Keratinocyte (primary cell): Measurements from ENCODE around the gene NCKAP5. TPM values are rescaled to one million over a fixed set of nuclear protein-coding genes. Genes with fewer than 3 reads are reported as not detected.

ENCODE experiments used
- DNase-seq: peaks from one replicate; pipeline ENCODE4 v3.0.0-alpha.2; 2011; ENCODE audit warnings: low read depth, missing footprints, low spot score
- FAIRE-seq: peaks from 2 replicates; lab custom pipeline; 2011; peaks lifted over from hg19 to GRCh38; lab: Jason Lieb, UNC
- H2AFZ ChIP-seq: 2 replicates; pipeline ENCODE4 v1.6.0; 2012; ENCODE audit warnings: low read length, control low read depth, inconsistent platforms; ENCODE audit not compliant: control insufficient read depth
- H3K27ac ChIP-seq: 2 replicates; pipeline ENCODE4 v1.5.1; 2011; ENCODE audit warnings: low read length; ENCODE audit not compliant: control insufficient read depth, insufficient read depth
- H3K27me3 ChIP-seq: 3 replicates; pipeline ENCODE4 v1.6.0; 2011; ENCODE audit warnings: low read length; ENCODE audit not compliant: control insufficient read depth, insufficient read depth; ENCODE audit errors: extremely low read depth
- H3K36me3 ChIP-seq, 2 experiments: 2 replicates in 1 of 2; 3 replicates in 1 of 2; pipeline ENCODE4 v1.5.1; 2011; ENCODE audit warnings: low read length in 2 of 2, mild to moderate bottlenecking in 1 of 2; ENCODE audit not compliant: control insufficient read depth in 2 of 2, insufficient read depth in 2 of 2; ENCODE audit errors: extremely low read depth in 1 of 2
- H3K4me1 ChIP-seq: 3 replicates; pipeline ENCODE4 v1.5.1; 2011; ENCODE audit warnings: low read length; ENCODE audit not compliant: control insufficient read depth, insufficient read depth; ENCODE audit errors: extremely low read depth
- H3K4me2 ChIP-seq: 3 replicates; pipeline ENCODE4 v1.6.0; 2011; ENCODE audit warnings: low read depth, low read length; ENCODE audit not compliant: control insufficient read depth, insufficient read depth; ENCODE audit errors: extremely low read depth
- H3K4me3 ChIP-seq, 3 experiments: fragments of 200-600 bp in 1 of 3; sonication (generic) in 1 of 3; 2 replicates in 2 of 3; 3 replicates in 1 of 3; pipeline ENCODE4 v1.5.1; 2011 to 2016; ENCODE audit warnings: low read length in 3 of 3, mild to moderate bottlenecking in 3 of 3, control low read depth in 2 of 3, inconsistent platforms in 1 of 3, low read depth in 1 of 3, mixed read lengths in 1 of 3, mixed run types in 1 of 3, moderate library complexity in 1 of 3; ENCODE audit not compliant: control insufficient read depth in 2 of 3, insufficient read depth in 2 of 3; ENCODE audit errors: extremely low read depth in 1 of 3
- H3K79me2 ChIP-seq: 2 replicates; pipeline ENCODE4 v1.6.0; 2012; ENCODE audit warnings: low read length; ENCODE audit not compliant: control insufficient read depth, insufficient read depth
- H3K9ac ChIP-seq: 3 replicates; pipeline ENCODE4 v1.6.0; 2011; ENCODE audit warnings: low read length; ENCODE audit not compliant: control insufficient read depth, insufficient read depth; ENCODE audit errors: extremely low read depth
- H3K9me1 ChIP-seq: 3 replicates; pipeline ENCODE4 v1.6.0; 2011; ENCODE audit warnings: low read length; ENCODE audit not compliant: control insufficient read depth, insufficient read depth; ENCODE audit errors: extremely low read depth
- H3K9me3 ChIP-seq: 2 replicates; pipeline ENCODE4 v1.5.1; 2012; ENCODE audit warnings: low read depth, low read length; ENCODE audit not compliant: control insufficient read depth
- H4K20me1 ChIP-seq: 3 replicates; pipeline ENCODE4 v1.6.0; 2011; ENCODE audit warnings: low read length; ENCODE audit not compliant: control insufficient read depth, insufficient read depth; ENCODE audit errors: extremely low read depth
- EZH2 ChIP-seq: IDR thresholded peaks from one replicate; pipeline ENCODE4 v1.6.1; 2012; ENCODE audit warnings: inconsistent platforms, mild to moderate bottlenecking, low read length, moderate library complexity
- dilution Hi-C: fragments of 300-500 bp; cut with MboI; formaldehyde crosslinking; loops from one replicate; pipeline ENCODE4 v1.7.0; 2020; ENCODE audit warnings: low sequenced_read_pairs; ENCODE audit not compliant: extremely low pct_ligation_motif_present
- polyA plus RNA-seq, 5 experiments: library from polyadenylated mRNA; depleted of rRNA in 3 of 5; stranded (reverse) in 3 of 5; stranded (forward) in 1 of 5; unstranded in 1 of 5; fragments of >200 nt; gene quantifications; 1 replicate in 1 of 5; 2 replicates in 3 of 5; 3 replicates in 1 of 5; pipeline versions ENCODE4 v1.2.1 to v1.2.3, GENCODE V29; 2011 to 2012; ENCODE audit warnings: missing spikeins in 2 of 5, low read depth in 1 of 5, low replicate concordance in 1 of 5
- TF ChIP-seq, protein P1 (sequence below), 3 experiments: IDR thresholded peaks in 1 of 3; conservative IDR thresholded peaks in 1 of 3; optimal IDR thresholded peaks in 1 of 3; 2 replicates in 2 of 3; 3 replicates in 1 of 3; pipeline versions ENCODE3 to v1.5.1; 2011; ENCODE audit warnings: low read length in 3 of 3, mild to moderate bottlenecking in 3 of 3, moderate library complexity in 2 of 3, control low read depth in 1 of 3, inconsistent platforms in 1 of 3; ENCODE audit not compliant: insufficient read depth in 2 of 3; ENCODE audit errors: extremely low read depth in 1 of 3

NCKAP5 gene
- polyA plus RNA-seq, 1 donor (not counting 4 experiments of a cell fraction or from before 2014, with no cell fraction given): 3.6 TPM

- H3K36me3 ChIP-seq: no peaks in the 10 kb centered on the region
- no peaks in the 10 kb centered on the region for H3K27me3 ChIP-seq
- dilution Hi-C loops: no loop called here
- no peak overlapping the region for H3K27ac ChIP-seq
- DNase-seq (no peak), FAIRE-seq (no peak)
- no peak for TF ChIP-seq EZH2
- TF ChIP-seq, protein P1, sequence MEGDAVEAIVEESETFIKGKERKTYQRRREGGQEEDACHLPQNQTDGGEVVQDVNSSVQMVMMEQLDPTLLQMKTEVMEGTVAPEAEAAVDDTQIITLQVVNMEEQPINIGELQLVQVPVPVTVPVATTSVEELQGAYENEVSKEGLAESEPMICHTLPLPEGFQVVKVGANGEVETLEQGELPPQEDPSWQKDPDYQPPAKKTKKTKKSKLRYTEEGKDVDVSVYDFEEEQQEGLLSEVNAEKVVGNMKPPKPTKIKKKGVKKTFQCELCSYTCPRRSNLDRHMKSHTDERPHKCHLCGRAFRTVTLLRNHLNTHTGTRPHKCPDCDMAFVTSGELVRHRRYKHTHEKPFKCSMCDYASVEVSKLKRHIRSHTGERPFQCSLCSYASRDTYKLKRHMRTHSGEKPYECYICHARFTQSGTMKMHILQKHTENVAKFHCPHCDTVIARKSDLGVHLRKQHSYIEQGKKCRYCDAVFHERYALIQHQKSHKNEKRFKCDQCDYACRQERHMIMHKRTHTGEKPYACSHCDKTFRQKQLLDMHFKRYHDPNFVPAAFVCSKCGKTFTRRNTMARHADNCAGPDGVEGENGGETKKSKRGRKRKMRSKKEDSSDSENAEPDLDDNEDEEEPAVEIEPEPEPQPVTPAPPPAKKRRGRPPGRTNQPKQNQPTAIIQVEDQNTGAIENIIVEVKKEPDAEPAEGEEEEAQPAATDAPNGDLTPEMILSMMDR (optimal IDR thresholded peaks at IDR 0.05 in 1 of 3, IDR thresholded peaks at IDR 0.05 in 1 of 3, conservative IDR thresholded peaks at IDR 0.05 in 1 of 3; ENCODE audit: extremely low read depth in 1 of 3, insufficient read depth in 2 of 3, low read length in 3 of 3): no peak
- H3K4me3 ChIP-seq: no peak overlapping the region
- H4K20me1 ChIP-seq: no peaks in the 10 kb centered on the region
- no peaks in the 10 kb centered on the region for H3K9me1 ChIP-seq
- H3K9ac ChIP-seq: no peak overlapping the region
- no peaks in the 10 kb centered on the region for H3K9me3 ChIP-seq
- H3K4me1 ChIP-seq: peaks cover 12% of the 10 kb centered on the region
- H2AFZ ChIP-seq: no peak overlapping the region
- no peaks in the 10 kb centered on the region for H3K79me2 ChIP-seq
- H3K4me2 ChIP-seq: no peak overlapping the region
Measured at GRCh38 chr2:133530645-133531044, 37.6 kb downstream of the NCKAP5 start.

GRCh38 chr2:133526530-133527300 lies 41.5 kb downstream of the NCKAP5 start:
- Histone ChIP-seq H3K4me1 (no peaks in the 10 kb centered on the region), H3K4me2 (no peak overlapping the region), H3K27ac (no peak overlapping the region), H3K9ac (no peak overlapping the region), H3K36me3 (peaks cover 0 to 2% of the 10 kb centered on the region in 2 experiments), H3K27me3 (no peaks in the 10 kb centered on the region), H2AFZ (no peak overlapping the region), H3K4me3 (no peak overlapping the region), H4K20me1 (no peaks in the 10 kb centered on the region), H3K9me3 (no peaks in the 10 kb centered on the region), H3K9me1 (no peaks in the 10 kb centered on the region), H3K79me2 (no peaks in the 10 kb centered on the region)
- dilution Hi-C loops: no loop called here
- FAIRE-seq (no peak), DNase-seq (no peak)
- TF ChIP-seq EZH2: no peak
- TF ChIP-seq, protein P1 (optimal IDR thresholded peaks at IDR 0.05 in 1 of 3, IDR thresholded peaks at IDR 0.05 in 1 of 3, conservative IDR thresholded peaks at IDR 0.05 in 1 of 3; ENCODE audit: extremely low read depth in 1 of 3, insufficient read depth in 2 of 3, low read length in 3 of 3): no peak
